Left lung (tissue), 10 donors: ENCODE data around the gene PDE4D. TPM values are rescaled to one million over a fixed set of nuclear protein-coding genes. Genes with fewer than 3 reads are reported as not detected.

Source experiments
- ATAC-seq: fragments of 200-7000 bp; cut with Tn5 transposase; one replicate; pipeline ENCODE4 v1.9.1; 2020; ENCODE audit warnings: moderate library complexity
- DNase-seq, 4 donors: peaks; one replicate each; pipeline ENCODE4 v3.0.0-alpha.2; 2013 to 2020
- H3K27ac ChIP-seq, 2 donors: fragments of 200-600 bp; sonication (generic) in 1 of 2; one replicate each; pipeline versions ENCODE4 v1.5.0 to v1.8.0; 2020 to 2021
- H3K27me3 ChIP-seq, 2 donors: fragments of 200-600 bp; sonication (generic) in 1 of 2; one replicate each; pipeline versions ENCODE4 v1.5.0 to v1.8.0; 2020 to 2021
- H3K36me3 ChIP-seq, 2 donors: fragments of 200-600 bp; sonication (generic) in 1 of 2; one replicate each; pipeline versions ENCODE4 v1.5.0 to v1.8.0; 2020 to 2021
- H3K4me1 ChIP-seq, 2 donors: fragments of 200-600 bp; one replicate each; pipeline ENCODE4 v1.8.0; 2021
- H3K4me3 ChIP-seq, 2 donors: fragments of 200-600 bp; sonication (generic) in 1 of 2; one replicate each; pipeline versions ENCODE4 v1.5.0 to v1.8.0; 2020 to 2021; ENCODE audit warnings: mild to moderate bottlenecking in 1 of 2
- H3K9me3 ChIP-seq, 2 donors: fragments of 200-600 bp; sonication (generic) in 1 of 2; one replicate each; pipeline versions ENCODE4 v1.5.0 to v1.8.0; 2020 to 2021
- CTCF ChIP-seq, 2 donors: fragments of 200-600 bp; sonication (generic) in 1 of 2; IDR thresholded peaks; one replicate each; pipeline versions ENCODE4 v1.5.0 to v1.8.0; 2021; ENCODE audit warnings: antibody characterized with exemption in 2 of 2
- intact Hi-C, 2 donors: fragments of 100-400 bp; cut with DNase I; formaldehyde crosslinking; loops; one replicate each; pipeline versions ENCODE4 v1.11.2 to v1.14.2; 2022
- polyA plus RNA-seq, 6 donors: library from polyadenylated mRNA; unstranded; fragments of 120-200 nt; gene quantifications; one replicate each; pipeline ENCODE4 v1.2.1, GENCODE V29; 2013; ENCODE audit not compliant: insufficient read length in 6 of 6
- total RNA-seq, 2 donors: library from RNA; stranded (reverse); fragmentation: NEBNext Ultra II Directional; extraction: Animal tissue kit (Norgen Biotek cat#: 25700); gene quantifications; one replicate each; pipeline ENCODE4 v1.2.1, GENCODE V29; 2021
- donor health status: DM: no; HTN: yes; CAD: no.
- donor health status: DM: no; HTN: no; CAD: no.

Gene PDE4D
- total and polyA plus RNA-seq, 8 donors, result 21.4 to 57.1 (median 25.4) TPM

- Histone ChIP-seq H3K9me3 (no peaks in the 10 kb centered on the region), H3K4me3 (no peak overlapping the region), H3K36me3 (no peaks in the 10 kb centered on the region), H3K4me1 (no peaks in the 10 kb centered on the region), H3K27ac (no peak overlapping the region), H3K27me3 (no peaks in the 10 kb centered on the region)
- TF ChIP-seq CTCF (IDR thresholded peaks at IDR 0.05), result no peak
- DNase-seq, result no peak
- no peak for ATAC-seq
- intact Hi-C loops, result no loop called here
Observed at GRCh38 chr5:59474324-59474723, 419.2 kb downstream of the PDE4D start.

DNA sequence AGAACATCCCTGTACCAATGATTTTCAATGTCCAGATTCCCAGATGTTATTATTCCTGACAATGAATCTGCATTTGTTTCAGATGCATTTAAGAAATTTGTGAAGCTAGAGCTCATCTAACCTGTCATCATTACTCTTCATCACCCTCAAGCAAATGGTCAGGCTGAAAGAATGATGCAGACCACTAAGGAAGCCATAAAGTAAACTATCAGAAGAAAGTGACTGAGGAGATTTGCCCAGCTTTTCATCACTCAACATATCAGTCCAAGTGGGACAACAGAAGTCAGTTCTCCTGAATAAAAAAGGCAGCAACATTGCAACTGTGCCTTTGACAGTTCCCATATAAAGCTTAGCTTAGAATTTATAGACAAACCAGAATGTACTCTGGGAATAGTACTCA lies 419.9 kb downstream of the PDE4D start:
- Histone ChIP-seq H3K4me1 (no peaks in the 10 kb centered on the region), H3K27me3 (no peaks in the 10 kb centered on the region), H3K27ac (no peak overlapping the region), H3K9me3 (no peaks in the 10 kb centered on the region), H3K4me3 (no peak overlapping the region), H3K36me3 (no peaks in the 10 kb centered on the region)
- intact Hi-C loops, result no loop called here
- no peak for TF ChIP-seq CTCF (IDR thresholded peaks at IDR 0.05)
- DNase-seq (no peak), ATAC-seq (no peak)

DNA sequence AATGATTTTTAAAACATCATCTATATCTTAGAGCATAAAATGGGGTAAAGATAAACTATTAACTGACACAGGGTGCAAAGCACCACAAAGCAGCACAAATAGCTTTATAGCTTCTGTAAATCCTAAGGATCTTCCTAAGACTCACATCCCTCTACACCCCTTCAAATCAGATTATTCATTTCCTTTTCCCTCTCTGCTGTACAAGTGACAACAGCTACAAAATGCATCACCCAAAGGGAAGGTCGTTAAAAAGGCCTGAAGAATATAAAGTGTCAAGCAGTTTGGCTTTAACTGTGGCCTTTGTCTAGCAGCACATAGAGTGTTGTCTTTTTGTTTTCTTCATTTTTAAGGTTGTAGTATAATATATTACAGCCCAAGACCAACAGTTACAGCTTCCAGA lies 422.1 kb downstream of the PDE4D start:
- Histone ChIP-seq H3K9me3 (no peaks in the 10 kb centered on the region), H3K27ac (no peak overlapping the region), H3K27me3 (no peaks in the 10 kb centered on the region), H3K36me3 (no peaks in the 10 kb centered on the region), H3K4me3 (no peak overlapping the region), H3K4me1 (no peaks in the 10 kb centered on the region)
- intact Hi-C loops, result no loop called here
- no peak for DNase-seq
- no peak for TF ChIP-seq CTCF (IDR thresholded peaks at IDR 0.05)
- no peak for ATAC-seq

DNA sequence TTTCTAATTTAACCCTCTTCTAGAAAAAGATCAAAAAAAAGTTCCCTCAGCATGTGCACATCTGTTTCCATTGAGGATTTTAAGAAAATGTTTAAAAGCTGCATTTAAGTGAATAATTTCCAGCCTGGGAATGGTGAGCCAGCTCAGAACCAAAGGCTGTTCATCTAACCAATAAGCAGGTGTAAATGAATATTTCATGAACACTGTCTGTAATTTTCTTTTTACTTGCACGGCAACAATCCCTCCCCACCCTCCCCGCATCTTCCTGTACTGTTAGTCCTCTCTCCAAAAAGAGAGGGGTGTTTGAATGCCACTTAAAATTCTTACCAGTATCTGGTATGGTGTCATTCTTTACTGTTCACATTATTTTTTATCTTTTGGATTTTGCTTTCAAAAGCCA lies 425.6 kb downstream of the PDE4D start:
- Histone ChIP-seq H3K4me3 (no peak overlapping the region), H3K27me3 (no peaks in the 10 kb centered on the region), H3K36me3 (no peaks in the 10 kb centered on the region), H3K9me3 (no peaks in the 10 kb centered on the region), H3K4me1 (no peaks in the 10 kb centered on the region), H3K27ac (no peak overlapping the region)
- TF ChIP-seq CTCF (IDR thresholded peaks at IDR 0.05), result no peak
- no peak for ATAC-seq
- no peak for DNase-seq
- intact Hi-C loops, result no loop called here

DNA sequence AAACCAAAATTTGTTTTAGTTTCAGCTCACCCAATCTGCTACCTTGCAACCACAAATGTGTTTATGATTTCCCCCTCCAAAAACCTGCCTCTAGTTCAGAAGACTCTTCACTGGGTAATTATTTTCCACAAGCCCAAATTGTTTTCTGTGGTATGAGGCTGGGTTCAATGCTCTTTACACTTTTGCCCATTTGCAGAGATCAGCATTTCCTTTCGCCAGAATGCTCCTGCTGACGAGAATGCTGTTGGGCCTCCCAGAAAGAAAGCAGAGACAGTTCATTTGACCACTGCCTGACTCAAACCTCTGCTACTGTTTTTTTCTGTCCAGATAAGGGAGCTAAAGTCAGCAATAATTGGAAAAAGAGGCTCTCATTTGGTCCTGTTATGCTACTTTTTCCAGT lies 427.3 kb downstream of the PDE4D start:
- DNase-seq (no peak), ATAC-seq (no peak)
- Histone ChIP-seq H3K27ac (no peak overlapping the region), H3K4me1 (no peaks in the 10 kb centered on the region), H3K27me3 (no peaks in the 10 kb centered on the region), H3K9me3 (no peaks in the 10 kb centered on the region), H3K4me3 (no peak overlapping the region), H3K36me3 (no peaks in the 10 kb centered on the region)
- intact Hi-C loops, result no loop called here
- TF ChIP-seq CTCF (IDR thresholded peaks at IDR 0.05), result no peak
